HG02938 (cell line): ENCODE results near the gene TMEM187.

Source experiments
- ATAC-seq: cut with Tn5 transposase; IDR thresholded peaks from one replicate; pipeline ENCODE4 v1.9.1; 2021; ENCODE audit warnings: mild to moderate bottlenecking, moderate library complexity; ENCODE audit not compliant: unreplicated experiment

The TMEM187 gene, protein sequence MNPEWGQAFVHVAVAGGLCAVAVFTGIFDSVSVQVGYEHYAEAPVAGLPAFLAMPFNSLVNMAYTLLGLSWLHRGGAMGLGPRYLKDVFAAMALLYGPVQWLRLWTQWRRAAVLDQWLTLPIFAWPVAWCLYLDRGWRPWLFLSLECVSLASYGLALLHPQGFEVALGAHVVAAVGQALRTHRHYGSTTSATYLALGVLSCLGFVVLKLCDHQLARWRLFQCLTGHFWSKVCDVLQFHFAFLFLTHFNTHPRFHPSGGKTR

DNA sequence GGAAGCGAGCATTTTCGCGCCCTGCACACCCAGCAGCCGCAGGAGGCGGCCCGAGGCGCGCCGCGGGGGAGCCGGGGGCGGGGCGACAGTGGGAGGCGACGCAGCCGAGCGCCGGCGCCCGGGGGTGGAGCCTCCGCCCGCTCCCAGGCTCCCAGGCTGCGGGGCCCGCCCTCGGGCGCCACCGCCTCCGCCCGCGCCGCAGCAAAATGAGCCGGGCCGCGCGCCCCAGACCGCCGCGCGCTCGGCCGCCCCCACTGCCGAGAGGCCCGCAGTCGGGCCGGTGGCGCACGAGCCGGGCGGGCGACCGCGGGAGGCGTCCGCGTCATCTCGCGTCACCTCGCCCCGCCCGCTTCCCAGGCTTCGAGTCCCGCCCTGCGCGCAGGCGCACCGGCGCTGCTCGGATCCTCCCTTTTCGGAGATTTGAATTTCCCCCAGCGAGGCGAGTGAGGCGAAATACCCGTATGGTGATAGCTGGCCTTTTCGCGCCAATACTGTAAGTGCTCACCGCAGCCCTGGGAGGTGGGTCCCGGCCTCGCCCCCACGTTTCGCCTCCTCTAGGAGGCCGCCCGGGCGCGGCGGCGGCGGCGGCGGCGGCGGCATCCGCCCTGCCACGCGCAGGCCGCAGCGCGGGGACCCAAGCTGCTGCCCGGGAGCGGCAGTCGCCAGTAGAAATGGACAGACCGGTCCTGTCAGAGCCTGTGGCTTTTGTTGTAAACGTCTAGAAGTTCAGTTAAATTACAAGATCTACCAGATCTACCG lies at the start of gene TMEM187:
Gene TMEM187, plus strand, starts transcription at position 387 of the 759 bp plus-strand sequence. CDS start 9,309 bp downstream, outside the sequence.
- peak; percentile 36 for ATAC-seq

DNA sequence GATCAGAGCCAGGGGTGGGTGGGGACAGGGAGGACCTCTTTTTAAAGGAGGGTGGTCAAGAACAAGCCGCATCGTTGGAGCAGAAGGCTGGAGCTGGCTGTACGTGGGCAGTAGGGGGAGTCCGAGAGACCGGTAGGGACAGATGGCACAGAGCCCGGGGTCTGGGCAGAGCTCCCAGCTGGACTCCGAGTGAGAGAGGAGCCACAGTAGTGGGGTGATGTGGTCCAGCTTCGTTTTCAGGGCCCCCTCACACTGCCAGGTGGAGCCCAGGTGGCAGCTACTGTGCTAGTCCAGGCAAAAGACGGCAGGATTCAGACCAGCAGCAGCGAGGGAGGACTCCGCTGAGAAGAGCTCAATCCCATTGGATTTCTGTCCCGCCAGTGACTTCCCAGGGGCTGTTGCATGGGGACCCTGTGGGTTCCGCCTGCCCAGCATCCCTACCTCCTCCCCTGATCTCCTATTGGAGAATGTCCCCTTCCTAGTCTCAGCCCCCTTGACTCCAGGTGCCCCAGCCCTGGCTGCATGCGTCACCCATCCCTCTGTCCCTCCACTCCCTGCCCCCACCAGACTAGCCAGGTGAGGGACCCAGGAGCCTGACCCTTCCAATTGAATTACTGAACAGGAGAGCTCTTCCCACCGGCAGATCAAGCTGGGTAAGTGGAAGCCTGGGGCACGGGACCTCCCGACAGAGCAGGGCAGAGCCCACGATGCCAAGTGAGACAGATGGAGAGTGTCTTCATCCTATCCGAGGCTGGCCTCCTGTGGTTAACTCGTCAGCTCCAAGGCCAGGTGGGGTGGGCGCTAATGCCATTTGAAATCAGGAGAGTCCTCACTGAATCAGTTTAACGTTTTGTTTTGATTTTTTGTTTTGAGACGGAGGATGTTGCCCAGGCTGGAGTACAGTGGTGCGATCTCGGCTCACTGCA lies 49.4 kb upstream of the TMEM187 start:
- ATAC-seq, result no peak

DNA sequence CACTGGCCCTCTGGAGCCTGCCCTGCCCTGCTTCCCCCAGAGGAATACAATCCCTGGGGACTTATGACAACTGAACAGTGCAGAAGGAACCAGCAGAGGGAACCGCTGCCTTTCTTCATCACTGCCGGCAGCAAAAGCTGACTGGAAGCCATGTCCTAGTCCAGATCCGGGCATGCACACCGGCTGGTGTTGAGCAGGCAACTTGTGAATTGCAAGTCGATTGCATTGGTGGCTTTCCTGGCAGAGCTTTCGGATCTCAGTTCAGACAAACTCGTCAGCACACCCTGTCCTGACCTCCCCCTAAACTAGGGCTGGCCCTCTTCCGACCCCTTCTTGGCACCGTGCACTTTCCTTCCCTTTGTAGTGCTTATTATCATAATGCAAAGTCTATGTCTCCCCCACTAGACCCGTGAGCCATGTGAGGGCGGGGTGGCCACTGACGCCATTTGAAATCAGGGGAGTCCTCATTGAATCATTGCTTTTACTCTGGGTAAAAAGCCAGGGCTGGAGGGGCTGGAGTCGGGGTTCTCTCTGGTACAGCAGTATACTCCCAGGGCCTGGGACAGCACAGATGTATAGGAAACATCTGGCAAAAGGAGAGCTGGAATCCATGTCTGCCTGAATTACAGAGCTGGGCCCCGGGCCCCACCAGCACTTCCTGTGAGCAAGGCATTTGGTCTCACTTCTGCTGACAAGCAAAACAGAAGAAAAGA lies 48.2 kb upstream of the TMEM187 start:
- ATAC-seq, result no peak

DNA sequence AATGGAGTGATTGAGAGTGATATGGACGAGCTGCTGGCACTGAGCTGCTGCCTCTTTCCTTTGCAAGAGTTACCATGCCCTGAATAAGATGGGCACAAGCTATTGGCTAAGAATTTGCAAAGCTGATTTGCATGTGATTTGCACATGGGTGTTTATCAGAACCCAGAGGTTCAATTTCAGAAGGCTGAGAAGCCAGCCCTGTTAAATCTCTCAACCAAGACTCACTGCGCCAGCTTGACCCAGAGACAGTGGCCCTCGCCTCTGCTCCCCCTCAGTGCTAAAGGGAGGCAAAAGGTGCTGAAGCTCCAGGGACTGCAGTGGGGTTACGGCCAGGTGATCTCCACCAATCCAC lies 47.2 kb upstream of the TMEM187 start:
- ATAC-seq, result no peak

DNA sequence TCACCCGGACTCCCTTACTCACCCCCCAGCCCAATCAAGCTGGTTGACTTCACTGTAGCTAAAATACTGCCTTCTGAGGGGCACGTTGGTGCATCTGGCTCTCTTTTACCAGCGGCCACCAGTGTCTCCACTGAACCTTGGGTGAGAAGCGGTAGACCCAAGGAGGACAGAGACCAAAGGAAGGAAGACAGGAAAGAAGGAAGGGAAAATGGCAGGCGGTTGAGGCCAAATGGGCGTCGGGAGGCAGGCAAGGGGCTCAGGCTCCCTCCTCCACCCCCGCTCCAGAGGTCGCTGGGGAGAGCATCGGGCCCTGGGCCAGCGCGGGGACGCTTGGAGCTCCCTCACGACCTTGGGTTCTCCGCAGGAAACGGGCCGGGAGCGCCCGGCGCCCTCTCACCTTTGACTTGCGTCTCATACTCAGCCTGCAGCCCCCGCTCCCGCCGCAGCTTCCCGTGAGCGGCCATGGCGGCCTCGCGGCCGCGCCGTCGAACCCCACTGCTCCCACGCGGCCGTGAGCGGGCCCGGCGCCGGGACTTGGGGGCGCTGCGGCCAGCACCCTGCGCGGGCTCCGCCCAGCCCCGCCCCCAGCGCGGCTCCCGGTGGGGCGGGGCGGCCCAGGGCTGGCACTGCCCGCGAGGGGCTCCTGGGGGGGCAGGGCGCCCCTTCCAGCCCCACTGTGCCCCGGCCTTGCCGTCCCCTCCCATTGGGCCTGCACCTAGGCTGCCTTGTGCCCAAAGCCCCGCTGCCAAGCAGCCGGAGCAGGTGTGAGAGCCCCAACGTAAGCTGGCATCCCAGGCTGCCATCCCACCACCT lies 46.6 kb upstream of the TMEM187 start, which contains the start of gene ARHGAP4:
Gene ARHGAP4, minus strand, starts transcription at position 526 of the 813 bp plus-strand sequence. Its CDS starts 62 bp downstream, at position 464.
- no peak for ATAC-seq

DNA sequence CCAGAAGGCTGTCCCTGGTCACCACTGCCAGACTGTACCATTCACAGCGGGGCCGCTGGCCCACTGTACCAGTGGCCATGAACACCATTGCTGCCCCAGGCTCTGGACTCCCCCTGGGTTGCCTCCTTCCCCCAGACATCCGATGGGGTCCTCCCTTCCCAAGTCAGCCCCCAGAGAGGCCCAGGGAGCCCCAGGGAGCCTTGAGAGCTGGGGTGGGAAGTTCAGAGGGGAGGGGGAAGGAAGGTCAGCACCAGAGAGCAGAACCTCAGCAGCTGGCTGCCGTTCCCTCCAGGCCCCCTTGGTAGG lies 46.0 kb upstream of the TMEM187 start:
- ATAC-seq, result no peak

DNA sequence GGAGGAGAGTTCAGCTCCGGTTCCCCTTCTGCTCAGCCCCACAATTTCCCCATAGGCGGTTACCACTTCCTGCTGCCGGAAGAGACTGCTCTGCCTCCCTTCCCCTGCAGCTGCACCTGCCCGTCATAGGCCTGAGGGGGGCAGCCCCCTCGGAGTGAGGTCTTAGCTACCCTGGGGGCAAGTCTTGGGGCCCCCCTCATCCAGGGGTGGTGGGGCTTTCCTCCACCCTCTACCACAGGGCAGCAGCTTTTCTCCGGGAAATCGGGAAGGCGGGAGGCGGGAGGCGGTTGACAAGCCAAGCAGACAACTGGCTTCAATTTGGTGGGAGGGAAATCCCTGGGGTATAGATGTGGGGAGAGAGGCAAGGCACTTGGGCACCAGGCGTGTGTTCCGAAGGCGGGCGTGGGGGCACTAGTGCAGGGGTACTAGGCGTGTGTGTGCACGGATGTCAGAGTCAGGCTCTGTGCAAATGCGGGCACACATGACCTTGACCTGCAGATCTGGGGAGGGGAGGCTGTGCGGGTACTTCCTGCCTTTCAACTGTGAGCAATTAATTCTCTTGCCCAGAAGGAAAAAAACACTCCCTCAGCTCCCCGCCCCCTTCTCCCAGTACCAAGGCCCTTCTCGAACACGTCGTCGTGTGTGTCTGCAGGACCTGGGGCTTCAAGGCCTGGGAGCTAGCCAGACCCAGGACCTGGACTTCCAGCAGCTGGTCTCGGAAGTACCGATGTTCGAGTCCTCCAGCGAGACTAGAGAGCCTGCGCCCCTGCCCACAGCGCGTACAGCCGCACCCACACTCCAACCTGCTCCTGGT lies 45.5 kb upstream of the TMEM187 start:
- ATAC-seq, result no peak

DNA sequence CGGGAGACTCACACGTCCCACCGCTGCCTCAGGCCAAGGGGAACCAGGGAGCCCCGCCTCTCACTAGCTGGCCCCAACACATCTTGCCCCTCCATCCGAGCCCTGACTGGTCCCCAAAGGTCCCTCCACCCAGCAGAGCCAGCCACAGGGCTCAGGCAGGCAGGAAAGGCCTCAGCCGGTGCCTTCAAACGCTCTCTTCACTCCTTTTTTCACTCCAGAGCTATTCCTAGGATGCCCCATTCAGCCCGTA lies 45.0 kb upstream of the TMEM187 start:
- no peak for ATAC-seq

DNA sequence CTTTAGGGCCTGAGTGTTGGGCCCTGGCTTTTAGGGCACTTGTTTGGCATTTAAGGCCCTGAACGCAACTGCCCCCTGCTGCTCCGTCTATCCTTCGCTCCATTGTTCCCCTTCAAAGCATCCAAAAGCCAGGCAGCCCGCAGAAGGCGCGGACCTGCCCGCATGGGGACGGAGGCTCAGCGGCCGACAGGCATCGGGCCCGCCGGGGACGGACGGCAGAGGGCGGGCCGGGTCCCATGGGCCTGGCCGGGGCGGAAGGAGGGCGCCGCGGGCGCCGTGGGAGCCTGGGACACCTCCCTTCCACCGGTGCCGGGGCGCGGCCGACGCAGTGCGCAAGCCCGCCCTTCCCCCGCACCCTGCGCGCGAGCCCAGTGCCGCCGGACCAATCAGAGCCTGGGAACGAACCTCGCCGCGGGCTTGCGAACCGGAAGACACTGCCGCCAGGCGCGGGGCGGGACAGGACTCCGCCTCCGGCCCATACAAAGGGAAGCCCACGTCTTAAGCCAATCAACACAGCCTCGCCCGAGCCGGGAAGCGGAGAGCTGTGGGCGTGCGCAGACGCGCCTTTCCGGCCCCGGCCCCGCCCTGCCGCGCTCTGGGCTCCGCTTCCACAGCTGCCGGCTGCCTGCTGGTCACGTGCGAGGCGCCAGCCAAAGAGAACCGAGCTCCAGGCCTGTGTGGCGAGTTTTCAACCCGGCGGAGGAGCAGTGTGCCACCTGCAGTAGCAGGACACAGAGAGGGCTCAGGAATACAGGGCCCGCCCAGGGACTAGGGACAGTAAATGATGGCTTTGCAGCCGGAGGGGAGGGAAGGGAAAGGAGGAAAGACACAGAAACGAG lies 44.4 kb upstream of the TMEM187 start:
- ATAC-seq, result peak; percentile 62

DNA sequence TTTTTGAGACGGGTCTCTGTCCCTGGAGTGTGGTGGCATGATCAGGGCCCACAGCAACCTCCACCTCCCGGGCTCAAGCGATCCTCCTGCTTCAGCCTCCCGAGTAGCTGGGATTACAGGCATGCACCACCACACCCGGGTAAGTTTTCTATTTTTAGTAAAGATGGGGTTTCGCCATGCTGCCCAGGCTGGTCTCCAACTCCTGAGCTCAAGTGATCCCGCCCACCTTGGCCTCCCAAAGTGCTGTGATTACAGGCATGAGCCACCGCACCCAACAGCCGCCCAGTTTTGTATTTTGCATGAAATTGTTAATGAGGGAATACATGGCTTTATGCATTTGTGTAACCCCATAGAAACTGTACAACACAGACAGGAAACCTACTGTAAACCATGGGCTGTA lies 43.7 kb upstream of the TMEM187 start:
- ATAC-seq, result no peak

DNA sequence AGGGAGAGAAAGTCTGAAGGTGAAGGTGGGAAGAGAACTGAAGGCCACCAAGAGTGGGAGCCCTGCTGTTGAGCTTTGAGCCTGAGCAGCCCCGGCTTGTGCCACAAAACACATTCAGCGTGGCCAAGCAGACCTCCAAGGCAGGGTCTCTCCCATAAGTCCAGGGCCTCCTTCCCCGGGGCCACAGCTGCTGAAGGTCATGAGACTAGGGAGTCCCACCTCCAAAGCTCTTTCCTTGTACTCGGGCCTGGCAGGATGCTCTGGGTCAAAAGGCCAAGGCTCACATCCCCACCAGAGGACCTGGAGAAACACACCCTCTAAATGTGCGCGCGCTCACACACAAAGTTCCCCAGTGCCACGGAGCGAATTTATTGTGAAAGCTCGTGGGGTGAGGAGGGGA lies 43.0 kb upstream of the TMEM187 start:
- no peak for ATAC-seq

DNA sequence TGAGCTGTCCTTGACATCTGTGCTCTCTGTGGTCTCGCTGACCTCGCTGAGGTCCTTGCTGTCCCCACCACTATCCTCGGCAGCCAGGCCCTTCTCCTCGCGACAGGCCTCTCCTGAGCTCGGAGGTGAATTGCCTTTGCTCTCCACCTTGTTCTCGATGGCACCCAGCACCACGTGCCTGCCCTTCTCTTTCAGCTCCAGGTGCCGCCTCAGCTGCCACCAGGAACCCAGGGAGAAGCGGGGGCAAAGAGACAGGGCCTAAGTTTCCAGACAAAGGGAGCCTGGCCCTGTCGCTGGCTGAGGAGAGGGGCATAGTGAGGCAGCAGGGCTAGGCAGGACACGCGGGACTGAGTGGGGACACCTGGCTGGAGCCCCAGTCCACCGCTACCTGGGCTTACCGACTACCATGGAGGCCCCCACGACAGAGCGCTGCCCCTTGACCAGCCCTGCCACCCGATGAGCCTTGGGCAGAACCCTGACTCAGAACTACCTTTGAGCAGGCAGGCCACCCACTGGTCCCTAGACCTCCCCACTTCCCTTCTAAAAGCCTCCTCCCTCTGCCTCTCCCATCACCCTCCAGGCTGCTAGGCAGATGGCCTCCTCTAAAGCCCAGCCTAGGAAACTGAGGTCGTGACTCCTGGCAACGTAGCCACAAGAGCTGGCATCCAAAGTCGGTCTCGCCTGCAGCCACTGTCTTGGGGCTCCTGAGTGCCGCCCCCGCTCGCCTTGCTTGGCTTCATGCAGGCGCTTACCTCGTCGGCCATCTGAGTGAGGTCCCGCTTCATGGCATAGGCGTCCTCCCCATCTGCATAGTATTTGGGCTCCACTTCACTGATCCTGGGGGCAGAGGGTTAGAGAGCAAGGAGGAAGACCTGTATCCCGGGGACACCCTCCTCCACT lies 42.3 kb upstream of the TMEM187 start:
- ATAC-seq, result no peak

DNA sequence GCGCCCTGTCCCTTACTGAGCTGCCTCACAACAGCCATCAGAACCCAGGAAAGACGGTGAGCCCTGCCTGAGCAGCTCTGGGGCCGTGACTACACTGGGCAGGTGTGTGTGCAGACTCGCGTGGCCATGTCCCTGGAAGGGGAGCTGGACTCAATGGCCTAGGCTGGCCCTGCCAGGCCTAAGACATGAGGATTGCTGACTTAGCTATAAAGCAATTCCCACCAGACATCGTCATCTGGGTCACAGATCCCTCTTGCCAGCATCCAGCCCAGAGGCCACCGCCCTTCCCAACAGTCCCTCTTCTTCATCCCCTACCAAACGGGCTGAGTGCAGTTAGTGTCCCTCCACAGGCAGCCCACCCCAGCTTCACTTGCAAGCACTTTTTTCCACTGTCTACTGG lies 41.4 kb upstream of the TMEM187 start:
- ATAC-seq, result no peak

DNA sequence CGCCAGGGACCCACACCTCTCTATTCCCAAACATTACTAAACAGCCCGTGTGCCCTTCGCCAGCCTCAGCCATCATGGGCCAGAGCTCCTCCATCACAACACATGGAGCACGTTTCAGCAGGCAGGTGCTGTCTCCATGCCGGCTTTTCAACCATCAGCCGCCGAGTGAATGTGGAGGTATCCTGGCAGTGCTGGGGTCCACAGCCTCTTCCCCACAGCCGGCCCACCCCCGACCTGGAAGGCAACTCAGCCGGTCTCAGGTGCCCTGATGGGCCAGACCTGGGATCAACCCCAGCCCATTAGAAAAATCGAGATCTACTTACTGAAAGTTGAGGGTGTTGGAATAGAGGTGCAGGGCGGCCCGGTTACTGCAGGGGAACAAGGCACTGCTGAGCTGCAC lies 40.8 kb upstream of the TMEM187 start:
- no peak for ATAC-seq

DNA sequence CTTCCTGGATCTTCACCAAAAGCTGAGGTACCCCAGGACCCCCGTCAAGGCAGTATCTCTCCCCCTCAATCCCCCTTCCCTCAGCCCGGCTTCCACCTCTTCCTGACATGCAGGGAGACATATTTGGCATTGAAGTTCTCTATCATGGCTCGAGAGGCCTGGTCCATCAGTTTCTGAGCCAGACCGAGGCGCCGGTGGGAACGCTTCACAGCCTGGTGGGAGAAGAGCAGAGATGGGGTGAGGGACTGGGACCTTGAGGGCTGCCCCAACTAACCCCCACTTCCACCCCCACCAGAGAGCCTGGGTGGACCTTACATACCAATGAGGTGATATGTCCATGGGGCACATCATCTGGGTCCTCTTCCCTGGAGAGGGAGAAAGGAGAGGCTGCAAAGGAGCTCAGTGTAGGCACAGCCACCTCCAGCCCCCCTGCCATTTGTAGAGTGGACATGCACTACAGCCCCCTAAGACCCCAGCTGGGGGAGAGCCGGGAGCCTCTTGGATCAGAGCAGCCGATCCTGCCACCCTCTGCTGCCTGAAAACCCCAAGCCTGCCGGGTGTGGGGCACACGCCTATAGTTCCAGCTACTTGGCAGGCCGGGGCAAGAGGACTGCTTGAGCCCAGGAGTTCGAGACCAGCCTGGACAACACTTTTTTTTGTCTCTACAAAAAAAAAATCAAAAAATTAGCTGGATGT lies 40.2 kb upstream of the TMEM187 start:
- no peak for ATAC-seq

DNA sequence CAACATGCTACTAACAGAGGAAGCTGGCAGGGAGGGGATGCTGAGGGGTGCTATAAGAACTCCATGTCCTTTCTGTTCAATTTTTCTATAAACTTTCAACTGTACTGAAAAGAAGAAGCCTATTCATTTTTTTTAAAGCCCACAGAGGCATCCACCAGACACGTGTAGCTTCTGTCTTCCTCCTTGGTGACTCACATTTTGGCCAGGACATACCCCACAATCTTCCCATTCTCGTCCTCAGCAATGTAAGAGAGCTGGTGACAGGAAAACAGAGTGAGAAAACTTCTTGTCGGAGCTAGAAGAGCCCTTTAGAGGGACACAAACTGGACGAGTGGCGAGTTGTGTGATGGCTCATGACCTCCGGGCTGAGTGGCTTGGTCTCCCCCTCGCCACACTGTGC lies 38.8 kb upstream of the TMEM187 start:
- no peak for ATAC-seq

DNA sequence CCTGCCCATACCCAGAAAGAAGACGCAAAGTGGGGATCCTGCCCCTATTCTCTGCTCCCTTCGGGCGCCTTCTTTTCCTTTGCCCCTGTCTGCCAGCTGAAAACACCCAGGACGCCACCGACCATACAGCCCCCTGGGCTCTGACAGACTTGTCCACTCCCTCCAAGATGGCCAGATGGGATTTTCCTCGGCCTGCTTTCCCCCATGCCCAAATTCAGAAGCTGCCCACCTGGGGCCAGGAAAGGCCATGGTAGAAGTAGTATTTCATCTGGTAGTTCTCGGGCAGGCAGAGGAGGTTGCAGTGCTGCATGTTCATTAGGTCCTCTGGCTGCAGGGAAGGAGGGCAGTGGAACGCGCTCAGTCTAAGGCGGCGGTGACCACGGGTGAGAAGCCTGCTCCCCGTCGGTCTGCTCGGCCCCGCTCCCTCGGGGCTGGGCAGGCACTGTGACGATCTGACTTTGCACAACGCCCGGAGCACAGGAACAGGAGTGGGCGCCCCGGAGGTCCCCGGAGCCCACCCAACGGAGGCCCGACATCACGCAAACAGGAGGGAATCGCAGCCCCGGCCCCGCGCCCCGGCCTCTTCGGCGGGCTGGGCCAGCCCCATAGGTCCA lies 38.3 kb upstream of the TMEM187 start:
- peak; percentile 11 for ATAC-seq
